Inflammatory macrophage treated with lipopolysaccharide for 1 hour (primary cell): ENCODE data around the gene CXXC1.
A peak's percentile ranks its signal among the peaks of the same experiment; 100 is the strongest.
"Not testable (repeated sequence)": the region's sequence is repeated elsewhere in the genome, so short reads cannot be mapped to it uniquely, and the experiment has no call there.

Source experiments
- DNase-seq, 2 donors: peaks; one replicate each; pipeline ENCODE4 v3.0.0-alpha.2; 2020 to 2022

Gene CXXC1

GRCh38 chr18:50274044-50274442, 13.4 kb downstream of the CXXC1 start:
- DNase-seq, result no peak

- DNase-seq, result no peak
These were observed 14.1 kb downstream of the CXXC1 start for GRCh38 chr18:50273203-50274043.

- DNase-seq, result no peak
These were observed 14.9 kb downstream of the CXXC1 start for GRCh38 chr18:50272568-50272967.

- DNase-seq, result peak; percentile 77 to 82
These were observed 19.3 kb downstream of the CXXC1 start for GRCh38 chr18:50268022-50268747.

GRCh38 chr18:50266248-50266704, 21.2 kb downstream of the CXXC1 start, which contains the start of gene CFAP53:
CFAP53 (minus strand) TSS chr18:50266495; CDS start chr18:50266404, 91 bp downstream.
- DNase-seq, result peak; percentile 91

- DNase-seq, result no peak
These were observed 24.5 kb downstream of the CXXC1 start for GRCh38 chr18:50262977-50263376.

- no peak for DNase-seq
These were observed 36.6 kb downstream of the CXXC1 start for GRCh38 chr18:50250935-50251334.

- no peak for DNase-seq
These were observed 37.9 kb downstream of the CXXC1 start for GRCh38 chr18:50249576-50249975.

- DNase-seq, result no peak
These were observed 39.9 kb downstream of the CXXC1 start for GRCh38 chr18:50247561-50247960.

GRCh38 chr18:50241768-50242167, 45.7 kb downstream of the CXXC1 start:
- DNase-seq, result not testable (repeated sequence)

GRCh38 chr18:50240080-50240563, 47.4 kb downstream of the CXXC1 start:
- no peak for DNase-seq

GRCh38 chr18:50232419-50232818, 55.1 kb downstream of the CXXC1 start:
- no peak for DNase-seq
